NCI-H146 (cell line): ENCODE data around the gene RAD51B.

ENCODE experiments used
- DNase-seq: peaks from one replicate; lab custom pipeline; 2025; lab: John Stamatoyannopoulos, UW

Gene RAD51B

DNA sequence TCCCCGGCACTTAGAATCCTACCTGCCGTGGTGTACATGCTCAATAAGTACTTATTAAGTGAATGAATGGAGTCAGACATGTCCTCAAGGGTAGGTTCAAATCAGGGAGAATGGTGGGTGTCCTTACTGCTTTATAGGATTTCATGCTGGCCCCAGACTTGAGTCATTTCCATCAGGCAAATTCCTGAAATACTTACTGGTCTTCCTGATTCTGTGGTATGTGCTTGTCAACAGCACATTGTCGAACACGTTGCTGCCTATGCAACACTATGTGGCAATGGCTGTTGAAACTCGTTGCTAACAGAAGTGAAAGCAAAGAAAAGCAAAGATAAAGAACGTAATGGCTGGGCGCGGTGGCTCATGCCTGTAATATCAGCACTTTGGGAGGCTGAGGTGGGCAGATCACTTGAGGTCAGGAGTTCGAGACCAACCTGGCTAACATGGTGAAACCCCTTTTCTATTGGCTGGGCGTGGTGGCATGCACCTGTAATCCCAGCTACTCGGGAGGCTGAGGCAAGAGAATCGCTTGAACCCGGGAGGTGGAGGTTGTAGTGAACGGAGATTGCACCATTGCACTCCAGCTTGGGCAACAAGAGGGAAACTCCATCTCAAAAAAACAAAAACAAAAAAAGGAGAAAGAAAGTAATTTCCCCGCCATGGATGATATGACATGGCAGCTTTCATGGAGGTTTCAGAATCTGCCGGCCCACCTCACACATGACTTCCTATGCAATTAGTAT lies 758.4 kb downstream of the RAD51B start:
- no peak for DNase-seq

DNA sequence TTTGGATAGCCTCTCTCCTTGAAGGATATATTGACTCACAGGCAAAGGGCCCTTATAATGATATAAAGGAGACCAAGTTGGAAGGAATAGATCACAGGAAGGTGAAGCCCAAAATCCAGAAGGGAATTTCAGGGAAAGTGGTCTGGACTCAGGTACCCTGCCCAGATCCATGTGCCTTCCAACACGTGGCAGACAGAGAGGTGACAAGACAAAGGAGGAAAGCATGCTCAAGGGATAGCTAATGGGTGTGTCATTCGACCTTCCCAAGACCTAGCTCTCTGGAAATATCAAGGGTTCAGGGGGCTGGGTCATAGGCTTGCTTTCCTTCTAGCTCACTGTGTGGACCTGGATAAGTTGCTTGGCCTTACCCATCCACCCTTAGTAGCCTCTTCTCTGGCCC lies 759.0 kb downstream of the RAD51B start:
- DNase-seq = no peak

DNA sequence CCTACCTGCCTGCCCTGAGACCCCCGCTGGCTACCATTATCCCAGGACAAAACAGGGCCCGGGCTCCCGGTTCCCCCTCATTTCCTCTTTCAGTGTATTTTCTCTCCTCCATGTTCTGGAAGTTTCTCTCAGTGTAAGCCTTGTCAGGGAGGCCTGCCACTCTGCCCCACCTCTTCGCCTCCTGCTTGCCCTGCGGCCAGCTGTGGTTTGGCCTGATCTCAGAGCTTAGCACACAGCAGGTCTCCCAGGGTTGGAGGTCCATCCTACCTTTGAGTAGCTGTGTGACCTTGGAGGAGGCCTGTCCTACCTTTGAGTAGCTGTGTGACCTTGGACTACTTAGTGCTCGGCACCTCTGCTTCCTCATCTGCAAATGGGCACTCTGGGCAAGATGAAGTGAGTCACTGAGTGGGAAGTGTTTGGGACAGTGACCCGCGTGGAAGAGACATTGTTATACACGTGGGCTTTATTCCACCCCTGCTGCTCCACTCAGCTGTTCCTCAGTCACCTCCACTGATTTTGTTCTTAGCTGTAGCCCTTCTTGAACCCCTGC lies 760.6 kb downstream of the RAD51B start:
- no peak for DNase-seq

- no peak for DNase-seq
These were observed 761.1 kb downstream of the RAD51B start for GRCh38 chr14:68580671-68581070.

DNA sequence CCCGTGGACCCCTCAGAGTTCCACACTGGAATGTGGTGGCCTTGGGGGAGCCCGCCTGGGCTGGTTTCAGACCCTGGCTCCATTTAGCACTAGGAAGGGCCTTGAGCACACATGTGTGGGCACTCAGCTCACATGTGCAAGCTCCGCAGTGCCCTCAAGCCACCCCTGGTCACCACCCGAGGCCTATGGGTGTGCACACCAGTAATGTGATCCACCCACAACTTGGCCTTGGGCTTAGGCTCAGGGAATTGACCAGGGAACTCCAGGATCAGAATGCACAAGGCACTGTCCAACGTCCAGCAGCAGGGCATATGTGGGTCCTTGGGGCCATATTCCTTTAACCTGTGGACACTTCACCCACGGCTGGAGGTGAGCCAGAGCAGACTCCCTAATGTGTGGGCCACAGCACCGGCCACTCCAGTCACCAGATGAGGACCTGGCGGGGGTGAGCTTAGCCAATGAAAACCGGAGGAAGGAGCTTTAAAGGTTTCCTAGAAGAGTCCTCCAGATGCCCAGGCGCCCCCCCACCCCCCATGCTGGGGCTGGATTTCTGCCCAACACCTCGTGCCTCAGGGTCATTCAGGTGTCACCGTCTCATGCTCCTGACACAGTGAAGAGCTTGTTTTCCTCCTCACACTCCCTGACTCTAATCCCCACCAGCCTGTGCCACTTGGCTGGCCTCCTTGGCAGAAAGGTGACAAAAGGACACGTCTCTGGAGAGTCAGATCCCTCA lies 764.1 kb downstream of the RAD51B start:
- no peak for DNase-seq

- no peak for DNase-seq
These were observed 765.2 kb downstream of the RAD51B start for GRCh38 chr14:68584786-68585185.

- DNase-seq = no peak
These were observed 766.1 kb downstream of the RAD51B start for GRCh38 chr14:68585690-68586089.

- DNase-seq = no peak
These were observed 767.5 kb downstream of the RAD51B start for GRCh38 chr14:68586896-68587751.

GRCh38 chr14:68587931-68588330 lies 768.4 kb downstream of the RAD51B start:
- DNase-seq = no peak

GRCh38 chr14:68589447-68590200 lies 770.0 kb downstream of the RAD51B start:
- no peak for DNase-seq

GRCh38 chr14:68590201-68590522 lies 770.6 kb downstream of the RAD51B start:
- no peak for DNase-seq

DNA sequence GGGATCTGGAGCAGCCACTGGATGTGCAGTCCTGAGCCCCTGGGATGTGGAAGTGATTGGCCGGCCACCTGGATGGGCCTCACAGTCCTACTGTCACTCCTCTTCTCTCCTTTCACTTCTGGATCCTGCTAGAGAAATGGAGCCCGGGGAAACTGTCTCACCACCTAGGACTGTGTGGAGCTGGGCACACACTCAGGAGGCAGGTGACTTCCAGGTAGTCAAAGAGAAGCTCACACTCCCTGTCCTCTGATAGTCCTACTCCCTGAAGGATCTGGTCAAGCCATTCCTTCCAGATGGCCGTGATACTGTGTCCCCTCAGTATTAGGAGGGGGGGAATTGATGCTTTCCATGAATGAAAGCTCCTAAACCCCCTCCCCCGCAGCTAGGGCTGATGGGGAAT lies 772.2 kb downstream of the RAD51B start:
- DNase-seq = no peak

GRCh38 chr14:68592948-68593556 lies 773.5 kb downstream of the RAD51B start:
- DNase-seq = no peak

GRCh38 chr14:68593806-68594536 lies 774.4 kb downstream of the RAD51B start:
- no peak for DNase-seq

- no peak for DNase-seq
These were observed 775.3 kb downstream of the RAD51B start for GRCh38 chr14:68594737-68595380.

DNA sequence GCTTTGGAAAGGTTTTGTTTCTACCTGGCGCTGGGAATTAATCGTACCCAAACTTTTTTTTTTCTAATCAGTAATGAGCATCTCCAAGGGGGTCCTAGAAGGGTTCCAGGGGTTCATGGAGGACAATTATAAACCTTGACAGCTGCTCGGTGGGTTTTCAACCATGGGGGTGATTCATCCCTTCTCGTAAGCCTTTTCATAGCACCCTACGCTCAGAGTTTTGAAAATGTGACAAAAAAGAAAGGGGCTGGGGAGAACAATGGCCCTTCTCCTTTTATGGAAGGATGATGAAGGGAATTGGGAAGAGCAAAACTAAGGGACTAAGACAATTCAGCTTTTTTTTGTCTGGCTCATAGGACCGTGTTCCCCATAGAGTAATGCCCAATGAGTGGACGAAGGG lies 776.6 kb downstream of the RAD51B start:
- no peak for DNase-seq

GRCh38 chr14:68596701-68597100 lies 777.1 kb downstream of the RAD51B start:
- no peak for DNase-seq

- DNase-seq = no peak
These were observed 778.5 kb downstream of the RAD51B start for GRCh38 chr14:68598089-68598488.

- DNase-seq = no peak
These were observed 779.3 kb downstream of the RAD51B start for GRCh38 chr14:68598621-68599447.
